Left lobe of liver (tissue), 1 donor: ENCODE data around the gene ZNF3. TPM values are rescaled to one million over a fixed set of nuclear protein-coding genes. Genes with fewer than 3 reads are reported as not detected.

Source experiments
- total RNA-seq: library from RNA; stranded (reverse); gene quantifications from one replicate; pipeline ENCODE4 v1.2.1, GENCODE V29; 2021
- donor health status: DM: no; HTN: yes; CAD: no.

The ZNF3 gene
- total RNA-seq, 1 donor from 2014 or later = 14.5 TPM

Other genes with a start within 250 kb of the ZNF3 start
- not detected for gene OR2AE1, start 204.7 kb downstream of the ZNF3 start, total RNA-seq
- 13.7 TPM for gene TRIM4, start 162.2 kb downstream of the ZNF3 start, total RNA-seq
- 0.86 TPM for gene GJC3, start 152.1 kb downstream of the ZNF3 start, total RNA-seq
- 2,337 TPM for gene AZGP1, start 105.7 kb downstream of the ZNF3 start, total RNA-seq
- gene ZKSCAN1, start 66.1 kb downstream of the ZNF3 start, total RNA-seq = 99.9 TPM
- gene ZSCAN21, start 31.9 kb downstream of the ZNF3 start, total RNA-seq = 7.7 TPM
- 42.6 TPM for gene COPS6, start 7.2 kb upstream of the ZNF3 start, total RNA-seq
- 17.7 TPM for gene MCM7, start 19.7 kb upstream of the ZNF3 start, total RNA-seq
- gene AP4M1, start 19.9 kb upstream of the ZNF3 start, total RNA-seq = 4.5 TPM
- gene TAF6, start 37.6 kb upstream of the ZNF3 start, total RNA-seq = 14.9 TPM
- gene CNPY4, start 37.9 kb upstream of the ZNF3 start, total RNA-seq = 2.4 TPM
- 0.78 TPM for gene MBLAC1, start 45.2 kb upstream of the ZNF3 start, total RNA-seq
- gene LAMTOR4, start 67.2 kb upstream of the ZNF3 start, total RNA-seq = 40.9 TPM
- gene TRAPPC14, start 77.0 kb upstream of the ZNF3 start, total RNA-seq = 7.9 TPM
- gene GAL3ST4, start 86.9 kb upstream of the ZNF3 start, total RNA-seq = 0.35 TPM
- gene GPC2, start 95.7 kb upstream of the ZNF3 start, total RNA-seq = 0.18 TPM
- 3.1 TPM for gene STAG3, start 96.2 kb upstream of the ZNF3 start, total RNA-seq
- 0.50 TPM for gene PVRIG, start 138.2 kb upstream of the ZNF3 start, total RNA-seq
- not detected for gene SPDYE3, start 226.0 kb upstream of the ZNF3 start, total RNA-seq